ENCODE measurements around the gene ADH4.
"Not testable (repeated sequence)": the region's sequence is repeated elsewhere in the genome, so short reads cannot be mapped to it uniquely, and the experiment has no call there.

The ADH4 gene

GRCh38 chr4:99131378-99131777, 12.7 kb downstream of the ADH4 start:
- FAIRE-seq, result no peak

GRCh38 chr4:99126376-99126775, 17.7 kb downstream of the ADH4 start:
- FAIRE-seq, result no peak

- no peak for FAIRE-seq
Measured at GRCh38 chr4:99121008-99121407, 23.1 kb downstream of the ADH4 start.

- FAIRE-seq, result no peak
Measured at GRCh38 chr4:99120501-99120900, 23.6 kb downstream of the ADH4 start.

GRCh38 chr4:99117876-99118693, 26.0 kb downstream of the ADH4 start:
- peak; percentile 96 for FAIRE-seq

- FAIRE-seq, result not testable (repeated sequence)
Measured at GRCh38 chr4:99117122-99117841, 26.8 kb downstream of the ADH4 start.

- FAIRE-seq, result not testable (repeated sequence)
Measured at GRCh38 chr4:99109286-99109685, 34.8 kb downstream of the ADH4 start.

GRCh38 chr4:99104153-99104552, 39.9 kb downstream of the ADH4 start:
- no peak for FAIRE-seq

- no peak for FAIRE-seq
Measured at GRCh38 chr4:99103166-99103565, 40.9 kb downstream of the ADH4 start.

- no peak for FAIRE-seq
Measured at GRCh38 chr4:99102634-99103033, 41.5 kb downstream of the ADH4 start.

- no peak for FAIRE-seq
Measured at GRCh38 chr4:99100876-99101275, 43.2 kb downstream of the ADH4 start.

GRCh38 chr4:99099814-99100213, 44.3 kb downstream of the ADH4 start:
- FAIRE-seq, result not testable (repeated sequence)

- FAIRE-seq, result no peak
Measured at GRCh38 chr4:99099311-99099710, 44.8 kb downstream of the ADH4 start.

GRCh38 chr4:99091841-99092240, 52.3 kb downstream of the ADH4 start:
- FAIRE-seq, result not testable (repeated sequence)

- no peak for FAIRE-seq
Measured at GRCh38 chr4:99091216-99091575, 52.9 kb downstream of the ADH4 start.

GRCh38 chr4:99090481-99091215, 53.4 kb downstream of the ADH4 start:
- FAIRE-seq, result no peak

- no peak for FAIRE-seq
Measured at GRCh38 chr4:99088481-99089365, 55.4 kb downstream of the ADH4 start, which contains the start of gene ADH5. Gene ADH5, minus strand, starts transcription at chr4:99088788. Its CDS starts 88 bp downstream, at chr4:99088700.

GRCh38 chr4:99088023-99088449, 56.1 kb downstream of the ADH4 start:
- FAIRE-seq, result no peak

GRCh38 chr4:99084595-99084994, 59.5 kb downstream of the ADH4 start:
- no peak for FAIRE-seq

GRCh38 chr4:99082192-99082591, 61.9 kb downstream of the ADH4 start:
- FAIRE-seq, result no peak

- not testable (repeated sequence) for FAIRE-seq
Measured at GRCh38 chr4:99080869-99081268, 63.2 kb downstream of the ADH4 start.

- FAIRE-seq, result no peak
Measured at GRCh38 chr4:99079625-99080295, 64.3 kb downstream of the ADH4 start.
